ENCODE measurements around the gene GGN. TPM values are rescaled to one million over a fixed set of nuclear protein-coding genes. Genes with fewer than 3 reads are reported as not detected.
A peak's percentile ranks its signal among the peaks of the same experiment; 100 is the strongest.

GGN gene
- total and polyA plus RNA-seq, 2 experiments from 2014 or later: 0.60 to 1.1 TPM

- Histone ChIP-seq H3K79me2 (no peaks in the 10 kb centered on the region), H3K9me3 (ENCODE audit: low read depth) (no peaks in the 10 kb centered on the region), H3K4me2 (peak overlapping the region; percentile 94), H3K4me3 (no peak overlapping the region), H3K4me1 (ENCODE audit: insufficient read depth) (peaks cover 12% of the 10 kb centered on the region), H4K20me1 (ENCODE audit: insufficient read depth, poor library complexity, severe bottlenecking) (no peaks in the 10 kb centered on the region), H3K36me3 (replicated peaks; ENCODE audit: insufficient read depth, low read depth) (no peaks in the 10 kb centered on the region), H2AFZ (no peak overlapping the region), H3K9me2 (replicated peaks; ENCODE audit: insufficient read depth) (no peaks in the 10 kb centered on the region), H3K27me3 (no peaks in the 10 kb centered on the region), H3K27ac (no peak overlapping the region)
- TF ChIP-seq CTCF (IDR thresholded peaks at IDR 0.05; ENCODE audit: poor library complexity): no peak
- TF ChIP-seq EZH2phosphoT487 (IDR thresholded peaks at IDR 0.05; ENCODE audit: low read depth, severe bottlenecking, unreplicated experiment): no peak
- TF ChIP-seq EZH2 (IDR thresholded peaks at IDR 0.05; ENCODE audit: borderline replicate concordance): no peak
- 73% methylated on average over 37 of the region's 40 CpGs for WGBS (ENCODE audit: low lambda C conversion rate, missing lambda C conversion rate)
- DNase-seq (ENCODE audit: low spot score): no peak
These were observed 2.0 kb downstream of the GGN start for GRCh38 chr19:38385804-38386257.

- H3K4me3 ChIP-seq: no peak overlapping the region
- no peaks in the 10 kb centered on the region for H3K36me3 ChIP-seq (replicated peaks; ENCODE audit: insufficient read depth, low read depth)
- no peaks in the 10 kb centered on the region for H3K9me2 ChIP-seq (replicated peaks; ENCODE audit: insufficient read depth)
- H3K4me1 ChIP-seq (ENCODE audit: insufficient read depth): peaks cover 12% of the 10 kb centered on the region
- H3K27me3 ChIP-seq: no peaks in the 10 kb centered on the region
- H4K20me1 ChIP-seq (ENCODE audit: insufficient read depth, poor library complexity, severe bottlenecking): no peaks in the 10 kb centered on the region
- H2AFZ ChIP-seq: no peak overlapping the region
- no peak overlapping the region for H3K27ac ChIP-seq
- no peaks in the 10 kb centered on the region for H3K79me2 ChIP-seq
- H3K9me3 ChIP-seq (ENCODE audit: low read depth): no peaks in the 10 kb centered on the region
- 90% methylated on average over 32 of the region's 40 CpGs for WGBS (ENCODE audit: low lambda C conversion rate, missing lambda C conversion rate)
- no peak for DNase-seq (ENCODE audit: low spot score)
- TF ChIP-seq EZH2phosphoT487 (IDR thresholded peaks at IDR 0.05; ENCODE audit: low read depth, severe bottlenecking, unreplicated experiment) (no peak), EZH2 (IDR thresholded peaks at IDR 0.05; ENCODE audit: borderline replicate concordance) (no peak)
- no peak overlapping the region for H3K4me2 ChIP-seq
These were observed 2.6 kb downstream of the GGN start for GRCh38 chr19:38385057-38385803.

GRCh38 chr19:38384209-38385027, 3.4 kb downstream of the GGN start:
- DNase-seq (ENCODE audit: low spot score): peak; percentile 45
- Histone ChIP-seq H3K36me3 (replicated peaks; ENCODE audit: insufficient read depth, low read depth) (no peaks in the 10 kb centered on the region), H3K4me2 (no peak overlapping the region)

More at GRCh38 chr19:38384209-38385027, 3.4 kb downstream of the GGN start:
- peaks cover 12% of the 10 kb centered on the region for H3K4me1 ChIP-seq (ENCODE audit: insufficient read depth)
- TF ChIP-seq EZH2 (IDR thresholded peaks at IDR 0.05; ENCODE audit: borderline replicate concordance) (no peak), EZH2phosphoT487 (IDR thresholded peaks at IDR 0.05; ENCODE audit: low read depth, severe bottlenecking, unreplicated experiment) (no peak), CTCF (IDR thresholded peaks at IDR 0.05; ENCODE audit: poor library complexity) (peak; percentile 26)
- H3K27me3 ChIP-seq: no peaks in the 10 kb centered on the region
- H3K27ac ChIP-seq: no peak overlapping the region
- no peaks in the 10 kb centered on the region for H4K20me1 ChIP-seq (ENCODE audit: insufficient read depth, poor library complexity, severe bottlenecking)
- no peaks in the 10 kb centered on the region for H3K9me2 ChIP-seq (replicated peaks; ENCODE audit: insufficient read depth)
- H3K79me2 ChIP-seq: peaks cover under 1% of the 10 kb centered on the region
- H3K4me3 ChIP-seq: no peak overlapping the region
- H3K9me3 ChIP-seq (ENCODE audit: low read depth): no peaks in the 10 kb centered on the region
- no peak overlapping the region for H2AFZ ChIP-seq
- WGBS (ENCODE audit: low lambda C conversion rate, missing lambda C conversion rate): 88% methylated on average over 10 of the region's 10 CpGs

Data from hepatocyte (in vitro differentiated cells).